Measurements from ENCODE around the gene GPR65.

DNA sequence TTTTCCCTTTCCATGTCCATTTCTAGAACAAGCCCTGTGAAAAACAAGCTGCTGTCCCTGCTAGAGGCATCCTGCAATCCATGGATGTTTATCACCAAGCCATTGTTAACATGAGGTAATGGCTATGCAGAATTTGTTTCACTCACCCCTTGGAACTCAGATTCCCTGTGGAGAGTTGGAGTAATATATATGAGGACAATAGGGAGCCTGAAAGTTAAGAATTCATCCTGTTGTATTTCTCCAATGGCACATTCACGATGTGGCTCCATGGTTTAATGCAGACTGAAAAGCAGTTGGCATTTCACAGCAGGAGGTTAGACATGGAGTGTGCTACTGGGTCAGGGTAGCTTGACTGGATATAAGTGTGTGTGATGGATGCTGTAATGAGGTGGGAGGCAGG, 32.4 kb downstream of the GPR65 start:
- TF ChIP-seq, protein P1, sequence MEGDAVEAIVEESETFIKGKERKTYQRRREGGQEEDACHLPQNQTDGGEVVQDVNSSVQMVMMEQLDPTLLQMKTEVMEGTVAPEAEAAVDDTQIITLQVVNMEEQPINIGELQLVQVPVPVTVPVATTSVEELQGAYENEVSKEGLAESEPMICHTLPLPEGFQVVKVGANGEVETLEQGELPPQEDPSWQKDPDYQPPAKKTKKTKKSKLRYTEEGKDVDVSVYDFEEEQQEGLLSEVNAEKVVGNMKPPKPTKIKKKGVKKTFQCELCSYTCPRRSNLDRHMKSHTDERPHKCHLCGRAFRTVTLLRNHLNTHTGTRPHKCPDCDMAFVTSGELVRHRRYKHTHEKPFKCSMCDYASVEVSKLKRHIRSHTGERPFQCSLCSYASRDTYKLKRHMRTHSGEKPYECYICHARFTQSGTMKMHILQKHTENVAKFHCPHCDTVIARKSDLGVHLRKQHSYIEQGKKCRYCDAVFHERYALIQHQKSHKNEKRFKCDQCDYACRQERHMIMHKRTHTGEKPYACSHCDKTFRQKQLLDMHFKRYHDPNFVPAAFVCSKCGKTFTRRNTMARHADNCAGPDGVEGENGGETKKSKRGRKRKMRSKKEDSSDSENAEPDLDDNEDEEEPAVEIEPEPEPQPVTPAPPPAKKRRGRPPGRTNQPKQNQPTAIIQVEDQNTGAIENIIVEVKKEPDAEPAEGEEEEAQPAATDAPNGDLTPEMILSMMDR (IDR thresholded peaks at IDR 0.05), result no peak
- TF ChIP-seq POLR2A (IDR thresholded peaks at IDR 0.05) (no peak), POLR2AphosphoS5 (IDR thresholded peaks at IDR 0.05) (no peak)

Measured in prostate gland (tissue), 2 donors.